SH-SY5Y (cell line): Measurements from ENCODE around the gene RPS6KA4.

Experiments used
- GATA2 ChIP-seq: IDR thresholded peaks from 2 replicates; pipeline ENCODE4 v1.6.1; 2011; ENCODE audit warnings: mild to moderate bottlenecking, low read depth, low read length
- GATA3 ChIP-seq: IDR thresholded peaks from 2 replicates; pipeline ENCODE4 v1.6.1; 2011; ENCODE audit warnings: low read depth, mild to moderate bottlenecking, low read length, moderate library complexity

DNA sequence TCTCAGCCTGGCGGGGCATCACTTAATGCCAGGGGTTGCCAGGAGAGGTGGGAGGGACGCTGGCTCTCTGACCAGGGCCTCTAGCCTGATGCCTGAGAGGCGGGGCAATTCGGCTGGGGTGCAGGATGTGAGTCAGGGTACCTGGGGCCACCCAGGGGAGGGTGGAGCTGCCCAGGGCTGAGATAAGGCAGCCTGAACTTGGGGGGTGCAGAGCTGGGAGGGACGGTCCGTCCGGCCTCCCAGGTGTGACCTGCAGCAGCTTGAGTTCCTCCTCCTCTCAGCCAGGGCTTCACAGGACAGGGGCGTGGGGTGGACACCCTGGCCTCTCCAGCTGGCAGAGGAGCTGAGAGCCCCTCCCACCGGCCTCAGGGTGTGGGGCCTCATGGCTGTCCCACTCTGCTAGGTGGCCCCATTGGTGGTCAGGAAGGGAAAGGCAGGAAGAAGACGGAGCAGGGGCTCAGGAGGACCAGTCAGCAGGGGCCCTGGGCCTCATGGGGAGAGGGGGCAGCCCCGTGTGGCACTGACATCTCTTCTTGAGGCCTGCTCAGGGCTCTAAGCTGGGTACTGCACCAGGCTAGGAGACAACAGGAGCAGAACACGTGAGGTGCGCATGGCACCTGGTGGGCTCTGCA lies 942 bp upstream of the RPS6KA4 start:
- TF ChIP-seq GATA3 (no peak), GATA2 (no peak)
